Left lung (tissue), 10 donors: ENCODE results near the gene RCAN1. TPM values are rescaled to one million over a fixed set of nuclear protein-coding genes. Genes with fewer than 3 reads are reported as not detected.

Source experiments
- ATAC-seq: fragments of 200-7000 bp; cut with Tn5 transposase; one replicate; pipeline ENCODE4 v1.9.1; 2020; ENCODE audit warnings: moderate library complexity
- DNase-seq, 4 donors: peaks; one replicate each; pipeline ENCODE4 v3.0.0-alpha.2; 2013 to 2020
- H3K27ac ChIP-seq, 2 donors: fragments of 200-600 bp; sonication (generic) in 1 of 2; one replicate each; pipeline versions ENCODE4 v1.5.0 to v1.8.0; 2020 to 2021
- H3K27me3 ChIP-seq, 2 donors: fragments of 200-600 bp; sonication (generic) in 1 of 2; one replicate each; pipeline versions ENCODE4 v1.5.0 to v1.8.0; 2020 to 2021
- H3K36me3 ChIP-seq, 2 donors: fragments of 200-600 bp; sonication (generic) in 1 of 2; one replicate each; pipeline versions ENCODE4 v1.5.0 to v1.8.0; 2020 to 2021
- H3K4me1 ChIP-seq, 2 donors: fragments of 200-600 bp; one replicate each; pipeline ENCODE4 v1.8.0; 2021
- H3K4me3 ChIP-seq, 2 donors: fragments of 200-600 bp; sonication (generic) in 1 of 2; one replicate each; pipeline versions ENCODE4 v1.5.0 to v1.8.0; 2020 to 2021; ENCODE audit warnings: mild to moderate bottlenecking in 1 of 2
- H3K9me3 ChIP-seq, 2 donors: fragments of 200-600 bp; sonication (generic) in 1 of 2; one replicate each; pipeline versions ENCODE4 v1.5.0 to v1.8.0; 2020 to 2021
- intact Hi-C, 2 donors: fragments of 100-400 bp; cut with DNase I; formaldehyde crosslinking; loops; one replicate each; pipeline versions ENCODE4 v1.11.2 to v1.14.2; 2022
- polyA plus RNA-seq, 6 donors: library from polyadenylated mRNA; unstranded; fragments of 120-200 nt; gene quantifications; one replicate each; pipeline ENCODE4 v1.2.1, GENCODE V29; 2013; ENCODE audit not compliant: insufficient read length in 6 of 6
- total RNA-seq, 2 donors: library from RNA; stranded (reverse); fragmentation: NEBNext Ultra II Directional; extraction: Animal tissue kit (Norgen Biotek cat#: 25700); gene quantifications; one replicate each; pipeline ENCODE4 v1.2.1, GENCODE V29; 2021
- TF ChIP-seq, protein P1 (sequence below), 2 donors: fragments of 200-600 bp; sonication (generic) in 1 of 2; IDR thresholded peaks; one replicate each; pipeline versions ENCODE4 v1.5.0 to v1.8.0; 2021; ENCODE audit warnings: antibody characterized with exemption in 2 of 2
- donor health status: DM: no; HTN: yes; CAD: no.
- donor health status: DM: no; HTN: no; CAD: no.

Gene RCAN1
- total and polyA plus RNA-seq, 8 donors = 16.9 to 62.6 (median 20.2) TPM

GRCh38 chr21:34604556-34604955 is 10.4 kb downstream of the RCAN1 start:
- H3K36me3 ChIP-seq = no peaks in the 10 kb centered on the region
- H3K27ac ChIP-seq = no peak overlapping the region
- intact Hi-C loops = no loop called here
- no peak for ATAC-seq
- H3K4me1 ChIP-seq = peaks cover 0 to 10% of the 10 kb centered on the region in 2 donors
- no peaks in the 10 kb centered on the region for H3K9me3 ChIP-seq
- peak in 1 of 4 donors; percentile 17 for DNase-seq
- H3K4me3 ChIP-seq = no peak overlapping the region
- no peaks in the 10 kb centered on the region for H3K27me3 ChIP-seq
- TF ChIP-seq, protein P1, sequence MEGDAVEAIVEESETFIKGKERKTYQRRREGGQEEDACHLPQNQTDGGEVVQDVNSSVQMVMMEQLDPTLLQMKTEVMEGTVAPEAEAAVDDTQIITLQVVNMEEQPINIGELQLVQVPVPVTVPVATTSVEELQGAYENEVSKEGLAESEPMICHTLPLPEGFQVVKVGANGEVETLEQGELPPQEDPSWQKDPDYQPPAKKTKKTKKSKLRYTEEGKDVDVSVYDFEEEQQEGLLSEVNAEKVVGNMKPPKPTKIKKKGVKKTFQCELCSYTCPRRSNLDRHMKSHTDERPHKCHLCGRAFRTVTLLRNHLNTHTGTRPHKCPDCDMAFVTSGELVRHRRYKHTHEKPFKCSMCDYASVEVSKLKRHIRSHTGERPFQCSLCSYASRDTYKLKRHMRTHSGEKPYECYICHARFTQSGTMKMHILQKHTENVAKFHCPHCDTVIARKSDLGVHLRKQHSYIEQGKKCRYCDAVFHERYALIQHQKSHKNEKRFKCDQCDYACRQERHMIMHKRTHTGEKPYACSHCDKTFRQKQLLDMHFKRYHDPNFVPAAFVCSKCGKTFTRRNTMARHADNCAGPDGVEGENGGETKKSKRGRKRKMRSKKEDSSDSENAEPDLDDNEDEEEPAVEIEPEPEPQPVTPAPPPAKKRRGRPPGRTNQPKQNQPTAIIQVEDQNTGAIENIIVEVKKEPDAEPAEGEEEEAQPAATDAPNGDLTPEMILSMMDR (IDR thresholded peaks at IDR 0.05) = no peak

GRCh38 chr21:34603710-34604057 is 11.2 kb downstream of the RCAN1 start:
- Histone ChIP-seq H3K36me3 (no peaks in the 10 kb centered on the region), H3K4me3 (no peak overlapping the region), H3K4me1 (peaks cover 0 to 10% of the 10 kb centered on the region in 2 donors), H3K9me3 (no peaks in the 10 kb centered on the region), H3K27ac (no peak overlapping the region), H3K27me3 (no peaks in the 10 kb centered on the region)
- intact Hi-C loops = no loop called here
- DNase-seq (no peak), ATAC-seq (no peak)
- TF ChIP-seq, protein P1 (IDR thresholded peaks at IDR 0.05) = no peak

DNA sequence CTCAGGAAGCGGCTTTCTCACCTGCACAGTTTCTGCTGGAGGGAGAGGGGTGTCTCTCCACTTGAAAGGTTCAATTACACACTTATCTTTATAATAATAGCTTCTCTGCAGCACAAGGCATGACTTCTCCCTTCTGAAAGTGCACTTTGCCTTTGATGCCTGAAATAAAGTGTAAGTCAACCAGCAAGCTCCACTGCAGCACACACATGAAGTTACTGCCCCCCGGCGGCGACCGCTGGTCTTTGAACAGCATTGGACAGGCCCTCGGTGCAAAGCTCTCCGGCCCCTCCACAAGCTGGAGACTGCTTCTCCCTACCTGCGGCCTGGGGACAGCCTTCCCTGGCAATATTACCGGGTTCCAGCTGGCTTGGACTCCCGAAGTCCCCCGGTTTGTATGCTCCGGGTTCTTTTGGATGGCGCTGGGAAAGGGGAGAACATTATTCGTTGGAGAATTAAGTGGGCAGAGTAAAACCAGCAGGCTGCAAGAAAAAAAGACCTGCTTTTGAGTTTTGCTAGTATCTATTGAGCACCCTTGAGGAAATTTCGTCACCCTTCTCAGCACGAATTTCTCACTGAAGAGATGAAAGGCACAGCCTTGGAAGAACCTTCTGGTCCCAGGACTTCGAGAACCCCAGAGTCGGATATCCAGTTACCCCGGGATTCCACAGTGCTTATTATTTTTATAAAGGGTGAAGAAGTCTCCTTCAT is 11.8 kb downstream of the RCAN1 start:
- Histone ChIP-seq H3K36me3 (no peaks in the 10 kb centered on the region), H3K4me1 (peaks cover 0 to 10% of the 10 kb centered on the region in 2 donors), H3K9me3 (no peaks in the 10 kb centered on the region), H3K27ac (no peak overlapping the region), H3K4me3 (no peak overlapping the region), H3K27me3 (no peaks in the 10 kb centered on the region)
- TF ChIP-seq, protein P1 (IDR thresholded peaks at IDR 0.05) = peak; percentile 66 to 80
- DNase-seq = peak; percentile 59 to 96 (median 83)
- intact Hi-C loops = no loop called here
- ATAC-seq = peak; percentile 100

GRCh38 chr21:34602061-34602460 is 12.9 kb downstream of the RCAN1 start:
- H3K4me1 ChIP-seq = peaks cover 0 to 10% of the 10 kb centered on the region in 2 donors
- no peak overlapping the region for H3K4me3 ChIP-seq
- DNase-seq (no peak), ATAC-seq (no peak)
- no peaks in the 10 kb centered on the region for H3K36me3 ChIP-seq
- no peaks in the 10 kb centered on the region for H3K9me3 ChIP-seq
- TF ChIP-seq, protein P1 (IDR thresholded peaks at IDR 0.05) = no peak
- H3K27ac ChIP-seq = no peak overlapping the region
- intact Hi-C loops = no loop called here
- no peaks in the 10 kb centered on the region for H3K27me3 ChIP-seq

DNA sequence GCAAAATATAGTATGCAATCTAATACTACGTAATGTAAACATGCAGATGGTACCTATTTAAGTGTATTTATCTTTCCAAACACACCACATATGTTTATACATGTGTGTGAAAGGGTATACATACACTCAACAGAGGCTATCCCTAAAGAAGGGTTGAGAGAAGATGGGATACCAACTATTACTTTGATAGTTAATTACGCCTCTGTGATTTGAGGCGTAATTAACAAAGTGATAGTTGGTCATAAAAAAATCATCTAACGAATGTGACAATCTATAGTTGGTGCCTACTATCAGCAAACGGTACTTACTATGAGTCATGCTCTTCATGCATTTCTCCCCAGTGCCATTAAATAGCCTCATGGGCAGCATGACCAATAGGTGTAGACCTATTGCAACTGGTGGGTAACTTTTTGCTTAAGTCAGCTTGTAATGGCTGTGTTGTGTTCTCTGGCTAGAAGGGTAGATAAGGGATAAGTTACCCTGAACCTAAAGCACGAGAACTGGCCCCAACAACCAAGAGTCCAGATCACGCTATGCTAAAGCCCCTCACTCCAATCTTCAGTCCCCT is 15.3 kb downstream of the RCAN1 start:
- peaks cover 0 to 26% of the 10 kb centered on the region in 2 donors for H3K4me1 ChIP-seq
- H3K9me3 ChIP-seq = no peaks in the 10 kb centered on the region
- DNase-seq = no peak
- H3K27me3 ChIP-seq = no peaks in the 10 kb centered on the region
- intact Hi-C loops = no loop called here
- TF ChIP-seq, protein P1 (IDR thresholded peaks at IDR 0.05) = no peak
- no peaks in the 10 kb centered on the region for H3K36me3 ChIP-seq
- ATAC-seq = no peak
- H3K4me3 ChIP-seq = no peak overlapping the region
- H3K27ac ChIP-seq = no peak overlapping the region
